Fibroblast of lung (primary cell): Measurements from ENCODE around the gene REL. TPM values are rescaled to one million over a fixed set of nuclear protein-coding genes. Genes with fewer than 3 reads are reported as not detected.

Source experiments
- DNase-seq, 2 donors: peaks; one replicate each; pipeline versions ENCODE4 v3.0.0 to v3.0.0-alpha.2; 2010; ENCODE audit warnings: low read depth in 2 of 2
- H2AFZ ChIP-seq: 2 replicates; pipeline ENCODE4 v1.5.1; 2012; ENCODE audit warnings: low read length, control low read depth, inconsistent platforms
- H3K27ac ChIP-seq: 2 replicates; pipeline ENCODE4 v1.5.1; 2011; ENCODE audit warnings: low read length, control low read depth; ENCODE audit not compliant: insufficient read depth
- H3K27me3 ChIP-seq: 2 replicates; pipeline ENCODE4 v1.5.1; 2011; ENCODE audit warnings: mild to moderate bottlenecking, low read length; ENCODE audit not compliant: control insufficient read depth, insufficient read depth
- H3K36me3 ChIP-seq: 2 replicates; pipeline ENCODE4 v1.5.1; 2011; ENCODE audit warnings: low read length; ENCODE audit not compliant: control insufficient read depth, insufficient read depth
- H3K4me1 ChIP-seq: 2 replicates; pipeline ENCODE4 v1.5.1; 2011; ENCODE audit warnings: low read length; ENCODE audit not compliant: control insufficient read depth, insufficient read depth; ENCODE audit errors: extremely low read depth
- H3K4me2 ChIP-seq: 2 replicates; pipeline ENCODE4 v1.5.1; 2011; ENCODE audit warnings: low read length, control low read depth; ENCODE audit not compliant: insufficient read depth; ENCODE audit errors: extremely low read depth
- H3K4me3 ChIP-seq, 4 experiments: fragments of 200-600 bp in 1 of 4; sonication (generic) in 1 of 4; replicated peaks in 1 of 4; 2 replicates each; pipeline ENCODE4 v1.5.1; 2011 to 2016; ENCODE audit warnings: low read length in 4 of 4, low read depth in 3 of 4, mild to moderate bottlenecking in 3 of 4, control low read depth in 2 of 4, inconsistent platforms in 1 of 4, mixed read lengths in 1 of 4; ENCODE audit not compliant: insufficient read depth in 1 of 4; ENCODE audit errors: control extremely low read depth in 1 of 4
- H3K79me2 ChIP-seq: 2 replicates; pipeline ENCODE4 v1.5.1; 2012; ENCODE audit warnings: mild to moderate bottlenecking, low read length, inconsistent platforms; ENCODE audit not compliant: control insufficient read depth, insufficient read depth
- H3K9ac ChIP-seq: 2 replicates; pipeline ENCODE4 v1.5.1; 2011; ENCODE audit warnings: mild to moderate bottlenecking, low read length, control low read depth; ENCODE audit not compliant: insufficient read depth
- H3K9me3 ChIP-seq: 2 replicates; pipeline ENCODE4 v1.5.1; 2012; ENCODE audit warnings: low read depth, low read length; ENCODE audit not compliant: control insufficient read depth, insufficient read depth
- H4K20me1 ChIP-seq: 2 replicates; pipeline ENCODE4 v1.5.1; 2011; ENCODE audit warnings: low read length; ENCODE audit not compliant: control insufficient read depth, insufficient read depth; ENCODE audit errors: extremely low read depth
- EZH2 ChIP-seq: IDR thresholded peaks from 2 replicates; pipeline ENCODE4 v1.5.1; 2012; ENCODE audit warnings: low read length, control low read depth, mild to moderate bottlenecking; ENCODE audit errors: missing control alignments
- polyA plus RNA-seq, 2 donors: library from polyadenylated mRNA; depleted of rRNA in 1 of 2; stranded (reverse) in 1 of 2; unstranded in 1 of 2; fragments of >200 nt; gene quantifications; 2 replicates each; pipeline ENCODE4 v1.2.1, GENCODE V29; 2011 to 2012; ENCODE audit warnings: missing spikeins in 1 of 2
- total RNA-seq: library from RNA; depleted of rRNA; stranded (reverse); fragments of >200 nt; gene quantifications from 2 replicates; pipeline ENCODE4 v1.2.1, GENCODE V29; 2014
- TF ChIP-seq, protein P1 (sequence below), 2 donors: IDR thresholded peaks in 1 of 2; conservative IDR thresholded peaks in 1 of 2; 1 replicate in 1 of 2; 2 replicates in 1 of 2; pipeline ENCODE4 v1.5.1; 2011 to 2012; ENCODE audit warnings: low read length in 2 of 2, control low read depth in 1 of 2, inconsistent platforms in 1 of 2, low read depth in 1 of 2, mild to moderate bottlenecking in 1 of 2

The REL gene
- total and polyA plus RNA-seq, 2 donors (not counting 1 experiment from before 2014, with no cell fraction given), result 2.0 to 2.8 TPM

DNA sequence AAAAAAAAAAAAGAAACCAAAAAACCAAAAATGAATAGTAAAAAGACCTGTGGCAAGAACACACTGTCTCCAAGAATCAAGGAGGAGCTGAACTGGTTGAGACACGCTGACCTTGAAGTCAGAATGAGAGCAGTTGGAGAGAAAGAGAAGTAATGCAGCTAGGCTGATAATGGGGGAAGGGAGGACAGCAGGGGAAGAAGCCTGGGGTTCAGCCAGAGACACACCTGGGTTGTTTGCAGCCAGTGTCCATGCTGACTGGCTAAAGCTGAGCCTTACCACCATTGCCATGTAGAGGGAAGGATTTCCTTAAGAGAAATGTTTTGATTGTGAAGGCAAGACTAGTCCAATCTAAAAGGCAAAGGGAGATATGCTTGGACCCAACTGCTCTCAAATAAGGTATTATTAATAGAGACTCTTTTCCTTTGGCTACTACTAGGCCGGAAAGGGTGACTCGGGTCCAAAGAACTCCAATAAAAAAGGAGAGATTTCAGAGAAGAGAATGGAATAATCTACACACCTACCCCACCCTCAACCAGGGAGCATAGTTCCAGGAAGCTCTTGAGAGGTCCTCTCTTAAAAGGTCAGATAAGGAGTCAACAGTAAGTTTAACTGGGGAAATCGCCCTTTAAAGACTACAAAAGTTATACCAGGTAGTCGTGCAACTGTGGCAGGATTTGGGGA is 25.2 kb upstream of the REL start:
- no peak for DNase-seq
- Histone ChIP-seq H3K4me1 (no peaks in the 10 kb centered on the region), H3K27ac (no peak overlapping the region), H4K20me1 (no peaks in the 10 kb centered on the region), H3K79me2 (no peaks in the 10 kb centered on the region), H2AFZ (no peak overlapping the region), H3K9me3 (no peaks in the 10 kb centered on the region), H3K4me2 (no peak overlapping the region), H3K27me3 (peaks cover 7% of the 10 kb centered on the region), H3K9ac (no peak overlapping the region), H3K4me3 (no peak overlapping the region), H3K36me3 (no peaks in the 10 kb centered on the region)
- TF ChIP-seq, protein P1, sequence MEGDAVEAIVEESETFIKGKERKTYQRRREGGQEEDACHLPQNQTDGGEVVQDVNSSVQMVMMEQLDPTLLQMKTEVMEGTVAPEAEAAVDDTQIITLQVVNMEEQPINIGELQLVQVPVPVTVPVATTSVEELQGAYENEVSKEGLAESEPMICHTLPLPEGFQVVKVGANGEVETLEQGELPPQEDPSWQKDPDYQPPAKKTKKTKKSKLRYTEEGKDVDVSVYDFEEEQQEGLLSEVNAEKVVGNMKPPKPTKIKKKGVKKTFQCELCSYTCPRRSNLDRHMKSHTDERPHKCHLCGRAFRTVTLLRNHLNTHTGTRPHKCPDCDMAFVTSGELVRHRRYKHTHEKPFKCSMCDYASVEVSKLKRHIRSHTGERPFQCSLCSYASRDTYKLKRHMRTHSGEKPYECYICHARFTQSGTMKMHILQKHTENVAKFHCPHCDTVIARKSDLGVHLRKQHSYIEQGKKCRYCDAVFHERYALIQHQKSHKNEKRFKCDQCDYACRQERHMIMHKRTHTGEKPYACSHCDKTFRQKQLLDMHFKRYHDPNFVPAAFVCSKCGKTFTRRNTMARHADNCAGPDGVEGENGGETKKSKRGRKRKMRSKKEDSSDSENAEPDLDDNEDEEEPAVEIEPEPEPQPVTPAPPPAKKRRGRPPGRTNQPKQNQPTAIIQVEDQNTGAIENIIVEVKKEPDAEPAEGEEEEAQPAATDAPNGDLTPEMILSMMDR (conservative IDR thresholded peaks at IDR 0.05 in 1 of 2, IDR thresholded peaks at IDR 0.05 in 1 of 2; ENCODE audit: low read depth in 1 of 2, low read length in 2 of 2), result no peak
- no peak for TF ChIP-seq EZH2

- no peak for TF ChIP-seq EZH2
- TF ChIP-seq, protein P1 (conservative IDR thresholded peaks at IDR 0.05 in 1 of 2, IDR thresholded peaks at IDR 0.05 in 1 of 2; ENCODE audit: low read depth in 1 of 2, low read length in 2 of 2), result no peak
Measured at GRCh38 chr2:60857056-60857455, 24.3 kb upstream of the REL start.

DNA sequence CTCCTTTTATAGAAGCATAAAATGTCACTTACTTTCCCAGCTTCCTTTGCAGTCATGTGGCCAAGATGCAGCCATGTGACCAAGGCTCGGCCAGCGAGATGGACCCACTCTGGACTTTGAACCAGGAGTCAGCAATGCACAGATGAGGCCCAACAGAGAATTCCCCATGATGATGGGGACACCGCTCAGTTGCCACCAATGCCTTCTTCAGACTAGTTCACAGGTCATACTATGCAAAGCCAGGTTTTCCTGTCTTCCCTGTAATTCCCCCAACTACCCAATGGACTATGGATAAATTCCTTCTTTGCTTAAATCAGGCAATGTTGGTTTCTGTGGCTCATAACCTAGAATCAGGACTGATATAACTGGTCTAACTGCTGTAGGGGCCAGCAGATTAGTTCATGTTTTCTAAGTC is 22.5 kb upstream of the REL start:
- H3K9ac ChIP-seq, result no peak overlapping the region
- no peaks in the 10 kb centered on the region for H3K27me3 ChIP-seq
- no peak overlapping the region for H2AFZ ChIP-seq
- TF ChIP-seq EZH2, result no peak
- TF ChIP-seq, protein P1 (conservative IDR thresholded peaks at IDR 0.05 in 1 of 2, IDR thresholded peaks at IDR 0.05 in 1 of 2; ENCODE audit: low read depth in 1 of 2, low read length in 2 of 2), result no peak
- H3K4me1 ChIP-seq, result no peaks in the 10 kb centered on the region
- no peaks in the 10 kb centered on the region for H3K79me2 ChIP-seq
- H3K4me2 ChIP-seq, result no peak overlapping the region
- no peaks in the 10 kb centered on the region for H4K20me1 ChIP-seq
- H3K27ac ChIP-seq, result no peak overlapping the region
- no peak overlapping the region for H3K4me3 ChIP-seq
- no peaks in the 10 kb centered on the region for H3K36me3 ChIP-seq
- no peaks in the 10 kb centered on the region for H3K9me3 ChIP-seq
- no peak for DNase-seq

More at GRCh38 chr2:60857056-60857455, 24.3 kb upstream of the REL start:
- H3K4me3 ChIP-seq, result no peak overlapping the region
- H3K79me2 ChIP-seq, result no peaks in the 10 kb centered on the region
- H2AFZ ChIP-seq, result no peak overlapping the region
- H3K27ac ChIP-seq, result no peak overlapping the region
- H4K20me1 ChIP-seq, result no peaks in the 10 kb centered on the region
- H3K9ac ChIP-seq, result no peak overlapping the region
- no peaks in the 10 kb centered on the region for H3K9me3 ChIP-seq
- no peak overlapping the region for H3K4me2 ChIP-seq
- H3K27me3 ChIP-seq, result peaks cover 7% of the 10 kb centered on the region
- no peak for DNase-seq
- no peaks in the 10 kb centered on the region for H3K4me1 ChIP-seq
- H3K36me3 ChIP-seq, result no peaks in the 10 kb centered on the region
